22Rv1 (cell line): ENCODE measurements around the gene CTNNAL1.
"Not testable (repeated sequence)": the region's sequence is repeated elsewhere in the genome, so short reads cannot be mapped to it uniquely, and the experiment has no call there.

ENCODE experiments used
- H3K27ac ChIP-seq: fragments of 450-650 bp; 2 replicates; pipeline ENCODE4 v1.5.1; 2017
- CTCF ChIP-seq: fragments of 450-650 bp; IDR thresholded peaks from 2 replicates; pipeline ENCODE4 v1.5.1; 2017; ENCODE audit warnings: mild to moderate bottlenecking
- ZFX ChIP-seq: fragments of 450-650 bp; IDR thresholded peaks from 2 replicates; pipeline ENCODE4 v1.6.1; 2017; ENCODE audit warnings: antibody characterized with exemption, borderline replicate concordance

Gene CTNNAL1

GRCh38 chr9:108934323-108934893, 78.9 kb downstream of the CTNNAL1 start, which contains the start of gene ABITRAM:
Gene ABITRAM (plus strand): TSS chr9:108934400. CDS start chr9:108934487, 87 bp downstream.
- TF ChIP-seq CTCF (no peak), ZFX (no peak)
- H3K27ac ChIP-seq = peak within 1 kb of the TSS; percentile 86

GRCh38 chr9:108933718-108934322, 79.5 kb downstream of the CTNNAL1 start, which contains the start of gene ELP1:
Gene ELP1 (minus strand): TSS chr9:108934124. CDS start chr9:108931146, 2,978 bp downstream.
- peak within 1 kb of the TSS; percentile 86 for H3K27ac ChIP-seq
- peak; percentile 52 for TF ChIP-seq CTCF
- TF ChIP-seq ZFX = no peak

GRCh38 chr9:108933231-108933717, 80.0 kb downstream of the CTNNAL1 start:
- H3K27ac ChIP-seq = peak overlapping the region; percentile 86
- TF ChIP-seq ZFX = no peak
- no peak for TF ChIP-seq CTCF

DNA sequence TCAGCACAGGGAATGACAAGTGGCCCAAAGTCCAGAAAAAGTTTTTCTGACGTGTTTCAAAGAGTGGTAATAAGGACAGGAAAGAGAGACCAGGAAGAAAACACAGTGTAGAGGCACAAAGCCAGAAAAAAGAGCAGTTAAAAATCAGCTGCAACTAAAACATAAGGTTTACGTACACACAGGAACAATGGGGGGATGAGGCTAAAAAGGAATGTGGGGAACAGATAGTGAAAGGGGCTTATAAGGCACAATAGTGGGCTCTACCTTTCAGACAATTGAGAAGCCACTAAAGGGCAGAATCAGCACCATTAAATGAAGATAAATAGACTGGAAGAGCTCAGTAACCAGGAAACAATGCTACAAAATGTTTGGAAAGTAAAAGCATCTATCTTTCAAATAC, 84.9 kb downstream of the CTNNAL1 start:
- H3K27ac ChIP-seq = no peak overlapping the region
- TF ChIP-seq CTCF (no peak), ZFX (no peak)

DNA sequence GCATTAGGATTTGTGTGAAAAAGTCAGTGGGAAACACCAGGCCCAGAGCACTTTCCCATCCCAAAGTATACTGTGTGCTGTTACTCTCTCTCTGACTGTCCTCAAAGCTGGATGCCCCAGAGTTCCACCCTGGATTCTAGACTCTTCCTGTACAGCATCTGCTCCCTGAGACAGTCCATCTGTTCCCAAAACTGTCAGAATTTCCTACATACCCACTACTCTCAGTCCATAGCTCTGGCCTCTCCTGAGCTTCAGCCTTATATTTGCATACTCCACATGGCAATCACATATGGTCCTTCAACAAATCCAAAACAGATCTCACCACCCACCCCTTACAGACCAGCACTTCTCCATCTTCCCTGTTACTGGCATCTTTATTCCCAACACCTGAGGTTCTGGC, 88.8 kb downstream of the CTNNAL1 start:
- no peak overlapping the region for H3K27ac ChIP-seq
- TF ChIP-seq ZFX (no peak), CTCF (no peak)

DNA sequence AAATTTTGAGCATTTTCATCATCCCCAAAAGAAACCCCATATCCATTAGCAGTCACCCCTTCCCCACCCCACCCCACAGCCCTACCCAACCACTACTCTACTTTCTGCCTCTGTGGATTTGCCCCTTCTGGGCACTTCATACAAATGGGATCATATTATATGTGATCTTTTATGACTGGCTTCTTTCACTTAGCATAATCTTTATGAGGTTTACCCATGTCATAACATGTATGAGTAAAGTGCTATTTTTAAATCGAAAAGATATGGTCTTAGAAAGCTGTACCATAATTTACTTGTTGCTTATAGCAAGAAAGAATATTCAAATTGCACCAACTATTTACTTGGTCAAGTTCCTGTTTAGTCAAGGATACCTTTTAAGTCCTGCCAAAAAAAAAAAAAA, 92.1 kb downstream of the CTNNAL1 start:
- TF ChIP-seq CTCF (no peak), ZFX (no peak)
- no peak overlapping the region for H3K27ac ChIP-seq

- not testable (repeated sequence) for H3K27ac ChIP-seq
Measured at GRCh38 chr9:108920401-108920800, 92.9 kb downstream of the CTNNAL1 start.
